SW 1271 (cell line): ENCODE measurements around the gene GNGT2.

ENCODE experiments used
- DNase-seq, 2 experiments: peaks; one replicate each; lab custom pipeline; 2025; lab: John Stamatoyannopoulos, UW

Gene GNGT2

DNA sequence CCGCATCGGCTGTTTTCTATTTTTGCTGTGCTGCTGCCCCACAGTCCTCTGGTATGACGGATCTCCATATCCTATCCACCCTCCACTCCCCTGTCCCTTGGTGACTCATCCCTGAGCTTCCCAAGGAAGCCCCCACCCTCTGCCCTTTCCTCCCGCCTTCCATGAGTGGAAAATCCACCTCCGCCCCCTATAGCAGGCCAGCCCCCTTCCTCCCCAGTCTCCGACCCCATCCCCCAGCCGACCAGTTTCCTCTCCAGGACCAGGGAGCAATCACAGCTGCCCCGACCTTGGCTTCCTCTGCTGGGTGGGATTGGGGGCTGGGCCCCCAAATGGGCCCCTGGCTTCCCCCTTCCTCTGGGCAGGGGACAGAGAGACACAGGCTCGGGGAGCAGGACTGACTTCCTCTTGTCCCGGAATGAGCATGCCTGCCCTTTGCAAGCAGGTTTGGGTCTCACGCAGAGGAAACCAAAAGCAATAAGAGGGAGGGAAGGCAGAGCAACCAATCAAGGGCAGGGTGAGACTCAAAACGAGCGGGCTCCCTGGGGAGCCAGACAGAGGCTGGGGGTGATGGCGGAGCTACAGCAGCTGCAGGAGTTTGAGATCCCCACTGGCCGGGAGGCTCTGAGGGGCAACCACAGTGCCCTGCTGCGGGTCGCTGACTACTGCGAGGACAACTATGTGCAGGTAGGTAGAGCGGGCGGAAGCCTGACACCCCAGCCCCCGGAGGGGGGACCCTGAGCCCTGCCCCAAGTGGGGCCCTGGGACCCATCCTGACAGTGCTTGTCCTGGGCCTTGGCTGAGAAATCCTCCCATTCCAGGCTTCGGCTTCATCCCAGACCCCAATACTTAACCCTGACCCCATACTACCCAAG lies at the start of gene GNGT2, which contains the start of gene ABI3:
Gene GNGT2 (minus strand): TSS at position 417 of the 872 bp plus-strand sequence. CDS start 3,152 bp downstream, outside the sequence.
Gene ABI3 (plus strand): TSS at position 550 of the 872 bp plus-strand sequence. CDS start 18 bp downstream, at position 568.
- no peak for DNase-seq

DNA sequence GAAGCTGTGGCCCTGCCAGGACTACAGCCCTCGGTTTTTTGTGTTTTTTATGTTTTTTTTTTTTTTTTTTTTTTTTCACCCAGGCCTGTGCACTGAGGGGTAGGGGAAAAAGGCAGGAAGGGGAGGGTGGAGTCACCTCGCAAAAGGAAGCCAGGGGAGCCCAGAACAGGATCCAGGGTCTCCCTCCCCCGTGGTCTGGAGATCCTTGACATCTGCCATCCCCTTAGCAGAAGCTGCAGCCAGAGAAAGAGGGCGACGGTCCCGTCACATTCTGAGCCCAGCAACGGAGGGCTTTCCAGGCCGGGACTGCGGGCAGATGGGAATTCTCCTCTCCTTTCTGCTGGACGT lies 49.3 kb upstream of the GNGT2 start:
- no peak for DNase-seq

GRCh38 chr17:49258394-49258793 lies 48.0 kb upstream of the GNGT2 start:
- DNase-seq: no peak

DNA sequence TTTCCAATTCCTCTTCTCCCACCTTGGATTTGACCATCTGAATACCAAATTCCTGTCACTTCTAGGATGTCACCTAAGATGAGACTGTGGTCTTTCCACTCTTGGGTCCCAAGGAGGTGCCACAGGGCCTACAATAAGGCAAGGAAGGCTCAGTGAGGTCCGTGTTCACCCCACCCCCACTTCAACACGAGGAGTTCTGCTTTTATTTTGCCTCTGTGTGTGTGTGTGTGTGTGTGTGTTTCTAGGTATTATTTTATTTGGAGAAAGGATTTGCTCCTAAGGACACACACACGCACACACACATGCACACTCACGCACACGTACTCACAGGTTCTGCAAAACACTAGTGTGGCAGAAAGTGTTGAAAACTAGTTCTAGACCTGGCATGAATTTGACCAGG lies 44.8 kb upstream of the GNGT2 start:
- no peak for DNase-seq

- no peak for DNase-seq
These were observed 43.7 kb upstream of the GNGT2 start for GRCh38 chr17:49254066-49254465.

GRCh38 chr17:49252148-49252695 lies 41.8 kb upstream of the GNGT2 start:
- no peak for DNase-seq

DNA sequence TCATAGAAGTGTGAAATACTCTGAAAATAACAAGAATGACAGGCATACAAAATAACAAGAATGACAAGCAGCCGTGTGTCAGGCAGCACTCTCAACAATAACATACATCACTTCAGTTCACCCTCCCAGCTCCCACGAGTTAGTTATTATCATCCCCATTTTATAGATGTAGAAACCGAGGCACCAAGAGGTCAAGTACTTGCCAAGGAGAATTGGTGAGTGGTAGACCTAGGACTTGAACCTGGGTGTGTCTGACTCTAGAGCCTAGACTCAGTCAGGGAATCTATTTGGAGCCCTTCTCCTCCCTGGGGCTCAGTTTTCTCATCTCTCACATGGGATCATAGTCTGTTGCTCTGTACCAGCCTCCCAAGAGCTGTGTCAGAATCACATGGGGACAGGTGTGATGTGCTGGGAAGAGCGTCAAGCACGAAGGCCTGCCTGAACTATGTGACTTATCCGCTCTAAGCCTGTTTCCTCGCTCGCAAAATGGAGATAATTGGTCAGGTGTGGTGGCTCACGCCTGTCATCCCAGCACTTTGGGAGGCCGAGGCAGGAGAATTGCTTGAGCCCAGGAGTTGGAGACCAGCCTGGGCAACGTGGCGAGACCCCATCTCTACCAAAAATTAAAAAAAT lies 39.6 kb upstream of the GNGT2 start:
- DNase-seq: no peak

GRCh38 chr17:49249292-49249794 lies 39.0 kb upstream of the GNGT2 start:
- no peak for DNase-seq

DNA sequence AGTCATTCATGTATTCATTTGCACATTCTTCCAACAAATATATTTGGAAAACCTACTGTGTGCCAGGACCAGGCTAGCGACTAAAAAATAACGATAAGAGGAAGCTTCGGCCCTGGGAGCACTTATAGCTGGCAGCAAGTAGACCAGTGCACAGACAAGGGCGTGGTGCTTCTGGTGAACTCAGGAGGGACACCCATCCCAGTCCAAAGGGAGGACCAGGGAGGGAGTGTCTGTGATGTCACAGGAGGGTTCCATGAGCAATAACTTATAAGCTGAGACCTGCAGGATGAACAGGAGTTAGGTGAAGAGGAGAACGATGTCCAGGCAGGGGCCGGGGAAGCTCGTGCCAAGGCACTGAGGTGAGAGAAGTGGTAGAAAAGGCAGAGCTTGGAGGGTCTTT lies 37.6 kb upstream of the GNGT2 start:
- DNase-seq: no peak

DNA sequence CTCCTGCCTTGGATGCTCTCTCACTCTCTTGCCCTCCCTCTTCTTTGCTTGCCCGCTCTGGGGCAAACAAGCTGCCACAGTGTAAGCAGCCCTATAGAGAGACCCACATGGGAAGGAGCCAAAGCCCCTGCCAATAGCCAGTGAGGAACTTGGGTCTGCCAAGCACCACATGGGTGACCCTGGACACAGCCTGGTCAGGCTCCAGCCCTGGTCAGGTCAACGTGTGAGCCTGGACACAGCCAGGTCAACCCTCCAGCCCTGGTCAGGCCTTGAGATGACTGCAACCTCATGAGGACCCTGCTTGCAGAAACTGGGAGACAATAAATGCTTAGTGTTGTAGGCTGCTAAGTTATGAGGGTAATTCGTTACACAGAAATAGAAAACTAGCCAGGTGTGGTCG lies 34.5 kb upstream of the GNGT2 start:
- DNase-seq: no peak

DNA sequence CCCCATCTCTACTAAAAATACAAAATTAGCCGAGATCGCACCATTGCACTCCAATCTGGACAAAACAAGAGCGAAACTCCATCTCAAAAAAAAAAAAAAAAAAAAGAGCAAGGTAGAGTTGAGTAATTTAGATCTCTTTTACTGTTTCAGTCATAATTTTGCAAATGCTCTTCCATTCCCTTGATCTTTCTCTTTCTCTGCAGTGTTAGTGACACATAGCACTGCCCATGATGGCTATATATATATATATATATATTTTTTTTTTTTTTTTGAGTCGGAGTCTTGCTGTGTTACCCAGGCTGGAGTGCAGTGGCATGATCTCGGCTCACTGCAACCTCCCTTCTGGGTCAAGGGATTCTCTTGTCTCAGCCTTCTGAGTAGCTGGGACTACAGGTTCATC lies 32.4 kb upstream of the GNGT2 start:
- DNase-seq: no peak

DNA sequence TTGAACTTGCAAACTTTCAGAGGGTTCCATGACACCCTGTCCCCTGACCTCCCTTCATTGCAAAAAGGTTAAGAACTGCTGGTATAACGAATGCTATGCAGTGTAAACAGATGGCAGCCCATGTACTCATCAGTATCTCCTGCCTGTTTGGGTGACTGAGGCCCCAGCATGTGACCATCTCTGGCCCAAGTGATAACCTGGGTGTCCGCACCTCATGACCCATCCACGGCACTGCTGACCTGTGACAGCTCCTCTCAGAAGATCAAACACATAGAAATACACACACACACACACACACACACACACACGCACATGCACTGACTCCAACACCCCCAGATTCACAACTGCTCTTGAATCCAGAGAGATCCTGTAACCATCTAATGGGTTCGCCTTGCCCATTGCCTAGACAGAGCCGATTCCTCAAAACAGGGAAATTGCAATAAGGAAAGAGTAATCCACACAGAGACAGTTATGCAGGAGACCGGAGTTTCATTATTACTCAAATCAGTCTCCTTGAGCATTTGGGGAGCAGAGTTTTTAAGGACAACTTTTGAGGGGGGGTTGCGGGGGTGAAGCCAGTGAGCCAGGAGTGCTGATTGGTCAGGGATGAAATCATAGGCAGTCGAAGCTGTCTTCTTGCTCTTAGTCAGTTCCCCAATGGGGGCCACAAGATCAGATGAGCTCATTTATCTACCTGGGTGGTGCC lies 31.5 kb upstream of the GNGT2 start:
- no peak for DNase-seq

GRCh38 chr17:49241040-49241439 lies 30.7 kb upstream of the GNGT2 start:
- DNase-seq: no peak

- no peak for DNase-seq
These were observed 30.2 kb upstream of the GNGT2 start for GRCh38 chr17:49240619-49241018.

GRCh38 chr17:49239963-49240362 lies 29.6 kb upstream of the GNGT2 start:
- no peak for DNase-seq

- no peak for DNase-seq
These were observed 25.5 kb upstream of the GNGT2 start for GRCh38 chr17:49235896-49236295.

DNA sequence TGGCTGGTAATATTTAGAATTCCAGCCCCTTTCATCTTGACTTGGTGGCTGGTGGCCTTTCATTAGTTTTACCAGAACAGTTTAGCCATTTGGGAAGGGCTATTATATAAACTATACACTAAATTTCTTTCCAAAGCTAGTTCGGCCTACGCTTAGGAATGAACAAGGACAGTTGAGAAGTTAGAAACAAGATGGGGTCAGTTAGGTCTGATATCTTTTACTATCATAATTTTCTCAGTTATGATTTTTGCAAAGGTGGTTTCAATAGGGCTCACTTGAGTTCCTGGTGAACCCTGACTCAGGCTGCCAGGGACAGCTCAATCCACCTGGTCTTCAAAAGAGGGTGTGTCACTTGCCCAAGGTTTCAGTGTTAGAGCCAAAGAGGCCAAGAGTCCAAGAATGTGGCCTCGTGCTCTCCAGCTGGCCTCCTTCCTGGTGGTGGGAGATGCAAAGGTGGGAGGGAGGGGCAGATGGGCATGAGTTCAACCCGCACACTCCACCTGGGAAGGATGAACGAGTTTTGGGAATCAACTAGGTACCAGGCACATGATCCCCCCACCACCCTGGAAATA lies 24.2 kb upstream of the GNGT2 start:
- DNase-seq: no peak

DNA sequence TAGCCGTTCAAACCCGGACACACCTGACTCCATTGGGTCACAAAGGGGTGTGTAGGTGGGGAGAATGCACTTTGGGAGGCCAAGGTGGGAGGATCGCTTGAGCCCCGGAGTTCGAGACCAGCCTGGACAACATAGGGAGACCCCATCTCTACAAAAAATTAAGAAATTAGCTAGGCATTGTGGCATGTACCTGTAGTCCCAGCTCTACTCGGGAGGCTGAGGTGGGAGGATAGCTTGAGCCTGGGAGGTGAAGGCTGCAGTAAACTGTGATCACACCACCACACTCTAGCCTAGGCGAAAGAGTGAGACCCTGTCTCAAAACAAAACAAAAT lies 21.2 kb upstream of the GNGT2 start:
- no peak for DNase-seq

GRCh38 chr17:49230636-49231562 lies 20.5 kb upstream of the GNGT2 start, which contains the start of gene PHOSPHO1:
TSS of gene PHOSPHO1 (minus strand) at chr17:49230787. CDS start at chr17:49226691, 4,096 bp downstream.
- peak; percentile 54 to 70 for DNase-seq

DNA sequence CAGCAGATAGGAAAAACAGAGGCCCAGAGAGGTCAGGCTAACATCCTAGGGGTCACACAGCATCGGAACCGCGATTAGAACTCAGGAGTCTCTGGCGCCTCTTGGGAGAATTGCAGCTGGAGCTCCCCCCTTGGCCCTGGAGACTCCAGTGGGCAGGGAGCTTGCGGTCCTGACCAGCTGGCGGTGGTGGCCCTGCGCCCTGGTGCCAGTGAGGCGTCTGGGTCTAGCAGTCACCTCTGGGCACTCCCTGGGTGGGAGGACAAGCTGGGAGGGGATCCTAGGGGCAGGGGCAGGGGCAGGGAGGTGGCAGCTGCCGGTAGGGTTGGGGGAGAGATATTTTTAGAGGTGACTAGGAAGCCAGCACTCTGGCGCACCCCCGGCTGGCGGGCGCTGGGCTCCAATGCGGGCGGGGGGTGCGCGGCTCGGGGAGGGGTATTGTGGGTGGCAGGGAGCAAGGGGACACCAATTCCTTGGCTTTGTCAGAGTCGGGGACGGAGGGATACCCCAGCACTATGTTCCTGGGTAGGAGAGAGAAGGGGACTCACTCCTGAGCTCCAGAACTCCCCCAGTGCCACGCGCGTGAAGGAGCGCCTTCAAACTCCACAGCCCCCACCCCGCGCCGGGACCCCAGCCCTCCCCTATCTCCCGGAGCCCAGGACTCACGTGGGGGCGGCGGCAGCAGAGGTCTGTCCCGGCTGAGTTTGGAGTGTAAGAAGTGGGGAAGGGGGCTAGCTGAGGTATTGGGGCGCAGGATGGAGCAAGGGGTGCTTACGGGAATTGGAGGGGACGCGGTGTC lies 19.6 kb upstream of the GNGT2 start:
- no peak for DNase-seq
